GM21786 (cell line): ENCODE results near the gene TDRD6.
"Not testable (repeated sequence)": the region's sequence is repeated elsewhere in the genome, so short reads cannot be mapped to it uniquely, and the experiment has no call there.

Experiments
- ATAC-seq: cut with Tn5 transposase; IDR thresholded peaks from one replicate; pipeline ENCODE4 v1.9.1; 2021; ENCODE audit not compliant: unreplicated experiment

The TDRD6 gene, protein sequence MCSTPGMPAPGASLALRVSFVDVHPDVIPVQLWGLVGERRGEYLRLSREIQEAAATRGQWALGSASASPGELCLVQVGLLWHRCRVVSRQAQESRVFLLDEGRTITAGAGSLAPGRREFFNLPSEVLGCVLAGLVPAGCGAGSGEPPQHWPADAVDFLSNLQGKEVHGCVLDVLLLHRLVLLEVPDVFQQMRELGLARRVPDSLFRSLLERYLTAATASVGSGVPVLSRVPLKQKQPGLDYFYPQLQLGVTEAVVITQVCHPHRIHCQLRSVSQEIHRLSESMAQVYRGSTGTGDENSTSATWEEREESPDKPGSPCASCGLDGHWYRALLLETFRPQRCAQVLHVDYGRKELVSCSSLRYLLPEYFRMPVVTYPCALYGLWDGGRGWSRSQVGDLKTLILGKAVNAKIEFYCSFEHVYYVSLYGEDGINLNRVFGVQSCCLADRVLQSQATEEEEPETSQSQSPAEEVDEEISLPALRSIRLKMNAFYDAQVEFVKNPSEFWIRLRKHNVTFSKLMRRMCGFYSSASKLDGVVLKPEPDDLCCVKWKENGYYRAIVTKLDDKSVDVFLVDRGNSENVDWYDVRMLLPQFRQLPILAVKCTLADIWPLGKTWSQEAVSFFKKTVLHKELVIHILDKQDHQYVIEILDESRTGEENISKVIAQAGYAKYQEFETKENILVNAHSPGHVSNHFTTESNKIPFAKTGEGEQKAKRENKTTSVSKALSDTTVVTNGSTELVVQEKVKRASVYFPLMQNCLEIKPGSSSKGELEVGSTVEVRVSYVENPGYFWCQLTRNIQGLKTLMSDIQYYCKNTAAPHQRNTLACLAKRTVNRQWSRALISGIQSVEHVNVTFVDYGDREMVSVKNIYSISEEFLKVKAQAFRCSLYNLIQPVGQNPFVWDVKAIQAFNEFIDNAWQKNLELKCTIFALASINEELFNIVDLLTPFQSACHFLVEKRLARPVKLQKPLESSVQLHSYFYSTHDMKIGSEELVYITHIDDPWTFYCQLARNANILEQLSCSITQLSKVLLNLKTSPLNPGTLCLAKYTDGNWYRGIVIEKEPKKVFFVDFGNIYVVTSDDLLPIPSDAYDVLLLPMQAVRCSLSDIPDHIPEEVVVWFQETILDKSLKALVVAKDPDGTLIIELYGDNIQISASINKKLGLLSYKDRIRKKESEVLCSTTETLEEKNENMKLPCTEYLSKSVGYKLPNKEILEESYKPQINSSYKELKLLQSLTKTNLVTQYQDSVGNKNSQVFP (N-terminal part only)

DNA sequence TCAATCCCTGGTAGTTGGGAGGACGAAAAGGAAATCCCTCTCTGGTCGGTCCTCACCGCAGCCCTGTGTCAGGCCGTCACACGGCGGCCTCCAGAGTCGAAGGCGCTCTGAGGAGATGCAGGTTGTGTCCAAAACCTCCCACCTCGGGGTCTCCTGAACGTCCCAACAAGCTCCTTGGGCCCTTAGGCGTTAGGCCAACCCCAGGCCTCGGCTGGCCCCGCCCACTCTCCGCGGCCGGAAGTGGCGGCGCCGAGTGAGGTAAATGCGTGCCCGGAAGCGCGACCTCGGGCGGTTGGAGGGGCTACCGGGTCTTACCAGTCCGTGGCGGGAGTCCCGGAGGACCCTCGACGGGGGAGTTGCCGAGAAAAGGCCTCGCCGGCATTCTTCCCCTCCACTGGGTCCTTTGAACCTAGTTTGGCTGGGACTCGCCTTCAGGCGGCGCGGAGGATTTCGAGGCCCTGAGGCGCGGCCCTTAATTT is at the start of gene TDRD6:
Gene TDRD6, plus strand, starts transcription at position 267 of the 479 bp plus-strand sequence. CDS start 244 bp downstream, outside the sequence.
- no peak for ATAC-seq

DNA sequence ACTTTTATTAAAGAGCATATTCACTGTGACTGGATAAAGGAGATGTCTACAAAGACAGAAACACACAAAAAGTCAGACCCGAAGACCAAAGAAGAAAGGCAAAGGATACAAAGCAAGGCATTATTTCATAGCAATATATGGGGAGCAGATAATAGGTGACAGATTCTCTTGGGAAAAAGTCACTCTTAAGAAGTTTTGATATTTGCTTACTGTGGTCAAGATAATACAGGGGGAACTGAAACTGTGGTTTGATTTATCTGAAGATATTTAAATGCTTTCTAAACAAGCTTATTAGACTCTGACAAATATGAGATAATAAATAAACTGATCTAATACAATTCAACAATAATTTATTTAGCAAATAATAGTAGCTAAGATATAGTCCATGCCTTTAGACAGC is 49.8 kb upstream of the TDRD6 start:
- ATAC-seq = no peak

- no peak for ATAC-seq
Observed at GRCh38 chr6:46638650-46639049, 49.0 kb upstream of the TDRD6 start.

GRCh38 chr6:46642928-46643751 is 44.5 kb upstream of the TDRD6 start:
- ATAC-seq = no peak

DNA sequence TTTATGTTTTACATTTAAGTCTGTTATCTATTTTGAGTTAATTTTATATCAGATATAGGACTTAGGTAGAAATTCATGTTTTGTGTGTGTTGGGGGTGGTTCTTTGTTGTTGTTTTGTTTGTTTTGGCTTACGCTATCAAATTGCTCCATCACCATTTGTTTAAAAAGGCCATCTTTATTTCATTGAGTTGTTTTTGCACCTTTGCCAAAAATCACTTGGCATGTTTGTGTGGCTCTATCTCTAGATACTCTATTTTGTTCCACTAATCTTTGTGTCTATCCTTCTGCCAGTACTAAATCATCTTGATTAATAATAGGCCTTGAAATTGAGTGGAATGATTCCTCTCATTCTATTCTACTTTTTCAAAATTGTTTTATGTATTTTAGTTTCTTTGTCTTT is 42.4 kb upstream of the TDRD6 start:
- no peak for ATAC-seq

DNA sequence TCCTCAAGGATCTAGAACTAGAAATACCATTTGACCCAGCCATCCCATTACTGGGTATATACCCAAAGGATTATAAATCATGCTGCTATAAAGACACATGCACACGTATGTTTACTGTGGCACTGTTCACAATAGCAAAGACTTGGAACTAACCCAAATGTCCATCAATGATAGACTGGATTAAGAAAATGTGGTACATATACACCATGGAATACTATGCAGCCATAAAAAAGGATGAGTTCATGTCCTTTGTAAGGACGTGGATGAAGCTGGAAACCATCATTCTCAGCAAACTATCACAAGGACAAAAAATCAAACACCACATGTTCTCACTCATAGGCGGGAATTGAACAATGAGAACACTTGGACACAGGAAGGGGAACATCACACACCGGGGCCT is 39.6 kb upstream of the TDRD6 start:
- not testable (repeated sequence) for ATAC-seq

GRCh38 chr6:46648869-46649492 is 38.7 kb upstream of the TDRD6 start:
- ATAC-seq = no peak

DNA sequence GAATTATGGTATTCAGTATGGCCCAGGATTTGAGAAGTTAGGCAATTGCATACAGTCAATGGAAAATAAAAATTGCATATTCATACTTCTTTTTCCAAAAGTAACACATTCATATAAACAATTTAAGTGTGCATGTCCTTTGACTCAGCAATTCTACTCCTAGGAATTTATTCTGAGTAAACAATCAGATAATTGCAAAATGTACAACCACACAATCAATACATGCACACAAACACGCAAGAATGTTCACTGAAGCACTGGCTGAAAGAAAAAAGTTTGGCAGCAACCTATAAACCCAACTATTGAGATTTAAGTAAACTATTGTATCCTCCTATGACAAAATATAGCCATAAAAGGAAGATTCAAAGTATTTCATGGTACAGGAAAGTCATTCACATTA is 36.7 kb upstream of the TDRD6 start:
- ATAC-seq = no peak

GRCh38 chr6:46651816-46652215 is 35.9 kb upstream of the TDRD6 start:
- ATAC-seq = no peak

GRCh38 chr6:46652232-46652602 is 35.5 kb upstream of the TDRD6 start:
- no peak for ATAC-seq

- peak; percentile 100 for ATAC-seq
Observed at GRCh38 chr6:46652603-46653438, 34.9 kb upstream of the TDRD6 start, which contains the start of the genes CYP39A1 and SLC25A27. TSS of gene CYP39A1 (minus strand) at chr6:46652818. CDS start at chr6:46652582, 236 bp downstream. TSS of gene SLC25A27 (plus strand) at chr6:46652975. CDS start at chr6:46653193, 218 bp downstream.

DNA sequence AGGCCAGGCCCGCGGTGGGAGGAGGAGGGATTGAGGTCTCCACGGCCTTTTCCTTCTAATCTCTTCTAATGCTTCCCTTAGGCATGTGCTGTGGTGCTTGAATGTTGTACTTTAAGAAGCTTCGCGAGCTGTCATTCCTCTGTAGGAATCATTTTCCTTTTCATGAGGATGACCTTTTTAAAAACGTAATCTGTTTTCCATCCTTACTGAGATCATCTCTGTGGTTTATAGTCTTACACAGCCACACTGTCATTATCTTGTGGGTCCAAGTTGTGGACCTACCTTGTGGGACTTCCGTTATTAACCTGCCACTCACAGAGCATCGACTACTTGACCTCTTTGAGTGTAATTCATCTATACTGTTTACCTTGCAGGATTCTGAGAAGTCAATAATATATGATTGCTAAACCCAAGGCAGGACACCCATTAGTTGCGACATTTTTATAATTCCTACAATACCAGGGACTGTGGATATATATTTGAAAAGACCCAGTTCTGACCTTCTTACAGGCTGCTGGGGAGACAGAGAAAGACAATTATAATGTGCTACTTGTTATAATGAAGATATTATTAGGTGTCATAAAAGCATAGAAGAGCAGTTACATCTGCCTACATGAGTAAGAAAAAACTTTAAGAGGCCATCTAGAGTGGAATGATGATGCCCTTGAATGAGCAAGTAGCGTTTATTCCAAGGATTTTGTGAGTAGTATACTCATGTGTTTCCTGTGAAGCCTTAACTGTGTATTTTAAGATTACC is 34.1 kb upstream of the TDRD6 start:
- no peak for ATAC-seq

DNA sequence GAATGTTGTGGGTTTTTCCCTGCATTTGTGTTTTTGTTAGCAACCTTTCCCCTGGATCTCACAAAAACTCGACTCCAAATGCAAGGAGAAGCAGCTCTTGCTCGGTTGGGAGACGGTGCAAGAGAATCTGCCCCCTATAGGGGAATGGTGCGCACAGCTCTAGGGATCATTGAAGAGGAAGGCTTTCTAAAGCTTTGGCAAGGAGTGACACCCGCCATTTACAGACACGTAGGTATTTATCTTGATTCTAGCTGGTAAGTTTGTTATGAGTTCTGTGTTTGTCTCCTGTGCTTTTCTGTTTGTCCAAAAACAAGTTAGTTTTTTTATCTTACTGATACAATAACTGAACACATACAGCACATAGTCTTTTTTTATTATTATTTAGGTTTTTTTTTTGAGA is 31.9 kb upstream of the TDRD6 start:
- ATAC-seq = no peak

GRCh38 chr6:46657642-46658041 is 30.0 kb upstream of the TDRD6 start:
- no peak for ATAC-seq

DNA sequence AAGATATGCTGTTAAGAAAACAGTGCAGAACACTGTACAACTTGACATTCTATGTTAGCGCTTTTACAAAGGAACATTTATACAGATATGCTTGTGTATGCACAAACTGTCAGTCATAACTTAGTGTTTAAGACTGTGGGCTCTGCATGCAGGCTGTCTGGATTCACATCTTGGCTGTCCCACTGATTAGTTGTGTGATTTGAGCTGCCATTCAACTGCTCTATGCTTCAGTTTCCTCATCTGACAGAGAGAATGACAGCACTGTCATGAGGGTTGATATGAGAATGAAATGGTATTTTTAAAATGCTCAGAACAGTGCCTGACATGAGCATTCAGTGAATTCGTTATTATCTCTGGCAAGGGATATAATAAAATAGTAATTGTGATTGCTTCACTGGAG is 26.2 kb upstream of the TDRD6 start:
- no peak for ATAC-seq

GRCh38 chr6:46667377-46667776 is 20.3 kb upstream of the TDRD6 start:
- no peak for ATAC-seq

DNA sequence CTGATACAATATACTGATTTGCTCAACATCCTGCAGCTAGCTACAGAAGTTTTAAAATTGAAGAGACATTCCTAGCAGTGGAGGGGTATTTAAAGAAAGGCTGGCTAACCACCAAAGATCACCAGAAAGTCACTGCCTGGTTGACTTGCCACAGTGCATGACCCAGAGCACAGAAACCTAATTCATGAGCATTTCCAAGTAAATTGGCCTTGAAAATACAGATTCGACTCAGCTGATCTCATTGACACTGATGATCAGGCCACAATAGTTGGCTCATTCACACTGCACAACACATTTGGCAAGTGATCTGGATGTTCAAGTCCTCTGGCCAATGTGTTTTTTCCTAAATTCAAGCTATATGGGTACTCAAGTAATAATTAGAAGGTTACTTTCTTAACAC is 13.3 kb upstream of the TDRD6 start:
- ATAC-seq = no peak
